IMR-90 (cell line): ENCODE measurements around the gene UNC119. TPM values are rescaled to one million over a fixed set of nuclear protein-coding genes. Genes with fewer than 3 reads are reported as not detected.

Source experiments
- ATAC-seq: fragments of 200-7000 bp; cut with Tn5 transposase; 2 replicates; pipeline ENCODE4 v1.9.1; 2020; ENCODE audit warnings: low read depth, mild to moderate bottlenecking, moderate library complexity
- BruUV-seq: library from RNA; stranded (reverse); fragments of 400-500 nt; replicated peaks from 2 replicates; lab custom pipeline; 2021; lab: Mats Ljungman, UMichigan
- CTCF ChIA-PET: fragments of 300-600 bp; formaldehyde crosslinking; extraction: SDS; loops from one replicate; lab custom pipeline; 2021; ENCODE audit warnings: antibody characterized with exemption; lab: Yijun Ruan, JAX
- POLR2A ChIA-PET: fragments of 300-600 bp; sonication (Branson Sonifier 250); formaldehyde crosslinking; loops from one replicate; lab custom pipeline; 2022; ENCODE audit warnings: antibody characterized with exemption; ENCODE audit not compliant: unreplicated experiment; lab: Charles Lee
- DNase-seq: peaks from one replicate; pipeline ENCODE4 v3.0.0; 2013
- H2AFZ ChIP-seq: replicated peaks from 2 replicates; pipeline ENCODE3; 2013; ENCODE audit warnings: low read length, mild to moderate bottlenecking; ENCODE audit not compliant: poor library complexity
- H2AK5ac ChIP-seq: 2 replicates; pipeline ENCODE4 v1.6.1; 2013; ENCODE audit warnings: low read depth, low read length, inconsistent platforms
- H2AK9ac ChIP-seq: replicated peaks from 2 replicates; pipeline ENCODE3; 2013; ENCODE audit warnings: mild to moderate bottlenecking, low read depth, low read length, moderate library complexity; ENCODE audit not compliant: poor library complexity
- H2BK120ac ChIP-seq: 2 replicates; pipeline ENCODE4 v1.6.1; 2013; ENCODE audit warnings: low read depth, low read length, inconsistent platforms
- H2BK15ac ChIP-seq: 3 replicates; pipeline ENCODE4 v1.6.1; 2013; ENCODE audit warnings: low read depth, low read length, inconsistent platforms
- H2BK20ac ChIP-seq: 2 replicates; pipeline ENCODE4 v1.6.1; 2013; ENCODE audit warnings: low read depth, mild to moderate bottlenecking, inconsistent platforms, low read length, moderate library complexity
- H2BK5ac ChIP-seq: 2 replicates; pipeline ENCODE4 v1.6.1; 2013; ENCODE audit warnings: mild to moderate bottlenecking, low read depth, low read length, inconsistent platforms; ENCODE audit not compliant: poor library complexity, severe bottlenecking
- H3K14ac ChIP-seq: replicated peaks from 2 replicates; pipeline ENCODE4 v1.6.1; 2013; ENCODE audit warnings: low read depth, low read length, inconsistent platforms
- H3K18ac ChIP-seq: 2 replicates; pipeline ENCODE4 v1.6.1; 2013; ENCODE audit warnings: low read depth, low read length, control low read depth
- H3K23ac ChIP-seq: 2 replicates; pipeline ENCODE4 v1.6.1; 2013; ENCODE audit warnings: low read depth, low read length, inconsistent platforms
- H3K27ac ChIP-seq: 2 replicates; pipeline ENCODE4 v1.5.1; 2013; ENCODE audit warnings: mild to moderate bottlenecking, control low read depth, low read length; ENCODE audit not compliant: insufficient read depth
- H3K27me3 ChIP-seq: 2 replicates; pipeline ENCODE4 v1.6.1; 2013; ENCODE audit warnings: low read length; ENCODE audit not compliant: control insufficient read depth, insufficient read depth
- H3K36me3 ChIP-seq: 2 replicates; pipeline ENCODE4 v1.6.1; 2013; ENCODE audit warnings: low read length, mixed read lengths; ENCODE audit not compliant: control insufficient read depth, insufficient read depth
- H3K4ac ChIP-seq: 2 replicates; pipeline ENCODE4 v1.6.1; 2013; ENCODE audit warnings: low read depth, low read length, inconsistent platforms
- H3K4me1 ChIP-seq: 2 replicates; pipeline ENCODE4 v1.6.1; 2013; ENCODE audit warnings: low read length, mixed read lengths; ENCODE audit not compliant: control insufficient read depth, insufficient read depth
- H3K4me2 ChIP-seq: 2 replicates; pipeline ENCODE4 v1.6.1; 2013; ENCODE audit warnings: low read depth, mild to moderate bottlenecking, control low read depth, low read length, moderate library complexity
- H3K4me3 ChIP-seq: 2 replicates; pipeline ENCODE4 v1.5.1; 2013; ENCODE audit warnings: low read depth, mild to moderate bottlenecking, control low read depth, low read length, moderate library complexity; ENCODE audit not compliant: insufficient read depth
- H3K56ac ChIP-seq: 2 replicates; pipeline ENCODE4 v1.6.1; 2013; ENCODE audit warnings: low read length, inconsistent platforms; ENCODE audit not compliant: insufficient read depth; ENCODE audit errors: extremely low read depth
- H3K79me1 ChIP-seq, 2 experiments: 2 replicates each; pipeline ENCODE4 v1.6.1; 2013; ENCODE audit warnings: low read length in 2 of 2, inconsistent platforms in 1 of 2, low read depth in 1 of 2
- H3K9ac ChIP-seq: 2 replicates; pipeline ENCODE4 v1.6.1; 2013; ENCODE audit warnings: low read depth, low read length, control low read depth
- H3K9me1 ChIP-seq: 2 replicates; pipeline ENCODE4 v1.6.1; 2013; ENCODE audit warnings: low read length, inconsistent platforms; ENCODE audit not compliant: insufficient read depth
- H3K9me3 ChIP-seq: 2 replicates; pipeline ENCODE4 v1.6.1; 2013; ENCODE audit warnings: low read length; ENCODE audit not compliant: control insufficient read depth, insufficient read depth
- H4K20me1 ChIP-seq: 2 replicates; pipeline ENCODE4 v1.6.1; 2013; ENCODE audit warnings: low read length, inconsistent platforms; ENCODE audit not compliant: insufficient read depth
- H4K5ac ChIP-seq: 2 replicates; pipeline ENCODE4 v1.6.1; 2013; ENCODE audit warnings: mild to moderate bottlenecking, low read depth, low read length, control low read depth
- H4K8ac ChIP-seq, 2 experiments: 2 replicates each; pipeline ENCODE4 v1.6.1; 2013; ENCODE audit warnings: low read depth in 2 of 2, low read length in 2 of 2, control low read depth in 1 of 2, inconsistent platforms in 1 of 2
- H4K91ac ChIP-seq: 2 replicates; pipeline ENCODE4 v1.6.1; 2013; ENCODE audit warnings: low read depth, low read length, inconsistent platforms; ENCODE audit not compliant: insufficient read depth
- BHLHE40 ChIP-seq: fragments of 150-350 bp; IDR thresholded peaks from 2 replicates; pipeline ENCODE4 v1.6.1; 2016; ENCODE audit warnings: mild to moderate bottlenecking, low read depth, low read length
- CEBPB ChIP-seq: IDR thresholded peaks from 2 replicates; pipeline ENCODE4 v1.6.1; 2012; ENCODE audit warnings: low read depth, low read length, improper control_type of control experiment
- CHD1 ChIP-seq: IDR thresholded peaks from 2 replicates; pipeline ENCODE4 v1.6.1; 2012; ENCODE audit warnings: low read depth, low read length, improper control_type of control experiment
- ELK1 ChIP-seq: fragments of 150-350 bp; IDR thresholded peaks from 2 replicates; pipeline ENCODE4 v1.6.1; 2016; ENCODE audit warnings: low read depth, mild to moderate bottlenecking, low read length, moderate library complexity, borderline replicate concordance
- FOS ChIP-seq: fragments of 150-350 bp; IDR thresholded peaks from 2 replicates; pipeline ENCODE4 v1.6.1; 2016; ENCODE audit warnings: low read depth, low read length
- MAFK ChIP-seq: IDR thresholded peaks from 2 replicates; pipeline ENCODE4 v1.6.1; 2012; ENCODE audit warnings: low read depth, low read length, improper control_type of control experiment
- MAZ ChIP-seq: IDR thresholded peaks from 2 replicates; pipeline ENCODE4 v1.6.1; 2012; ENCODE audit warnings: low read depth, mild to moderate bottlenecking, low read length, improper control_type of control experiment, moderate library complexity, borderline replicate concordance
- MXI1 ChIP-seq: IDR thresholded peaks from 2 replicates; pipeline ENCODE4 v1.6.1; 2012; ENCODE audit warnings: low read depth, mild to moderate bottlenecking, low read length, moderate library complexity, borderline replicate concordance
- NFE2L2 ChIP-seq: fragments of 150-350 bp; IDR thresholded peaks from 2 replicates; pipeline ENCODE4 v1.6.1; 2016; ENCODE audit warnings: low read depth, mild to moderate bottlenecking, low read length
- POLR2A ChIP-seq: IDR thresholded peaks from 2 replicates; pipeline ENCODE4 v1.6.1; 2012; ENCODE audit warnings: mild to moderate bottlenecking, low read depth, low read length
- RAD21 ChIP-seq: IDR thresholded peaks from 2 replicates; pipeline ENCODE4 v1.6.1; 2012; ENCODE audit warnings: low read length, improper control_type of control experiment
- RCOR1 ChIP-seq: IDR thresholded peaks from 2 replicates; pipeline ENCODE4 v1.6.1; 2012; ENCODE audit warnings: mild to moderate bottlenecking, low read length, improper control_type of control experiment; ENCODE audit not compliant: insufficient replicate concordance
- RFX5 ChIP-seq: IDR thresholded peaks from 2 replicates; pipeline ENCODE4 v1.8.0; 2012; ENCODE audit warnings: low read depth, mild to moderate bottlenecking, low read length, moderate library complexity
- SMC3 ChIP-seq: fragments of 150-350 bp; IDR thresholded peaks from 2 replicates; pipeline ENCODE4 v1.6.1; 2016; ENCODE audit warnings: low read depth, mild to moderate bottlenecking, antibody characterized with exemption, low read length, moderate library complexity
- USF2 ChIP-seq: fragments of 150-350 bp; IDR thresholded peaks from 2 replicates; pipeline ENCODE4 v1.6.1; 2017; ENCODE audit warnings: mild to moderate bottlenecking, antibody characterized with exemption, low read length, low read depth
- WGBS, 2 experiments: methylation state at CpG; one replicate each; pipeline versions ENCODE4 v1.1.5 to v1.1.7; 2013; ENCODE audit warnings: missing lambda C conversion rate in 2 of 2; ENCODE audit not compliant: insufficient read length in 1 of 2; ENCODE audit errors: extremely low coverage in 2 of 2; 5-methylcytosine and 5-hydroxymethylcytosine counted together
- dilution Hi-C: fragments of 300-500 bp; cut with HindIII; formaldehyde crosslinking; loops from one replicate; pipeline ENCODE4 v1.14.3; 2018; ENCODE audit warnings: low sequenced_read_pairs; ENCODE audit not compliant: unreplicated experiment
- in situ Hi-C: fragments of 300-500 bp; cut with MboI; formaldehyde crosslinking; loops from 3 replicates; pipeline ENCODE4 v1.14.3; 2019; ENCODE audit warnings: low sequenced_read_pairs, inconsistent platforms, mixed read lengths
- intact Hi-C: fragments of 100-400 bp; cut with micrococcal nuclease; formaldehyde crosslinking; loops from 2 replicates; pipeline ENCODE4 v1.10.0; 2022
- polyA plus RNA-seq, 3 experiments: library from polyadenylated mRNA; depleted of rRNA; stranded (reverse); fragments of >200 nt; gene quantifications; 2 replicates each; pipeline ENCODE4 v1.2.3, GENCODE V29; 2012; ENCODE audit warnings: low replicate concordance in 1 of 3
- total RNA-seq: library from RNA; depleted of rRNA; stranded (reverse); fragments of >200 nt; gene quantifications from 2 replicates; pipeline ENCODE4 v1.2.3, GENCODE V29; 2012

Gene UNC119
- total and polyA plus RNA-seq, 2 of the 4 experiments (the other 2 are of a cell fraction), result 22.4 to 57.4 TPM

- Histone ChIP-seq H2AK5ac (no peak overlapping the region), H3K4me2 (no peak overlapping the region), H2BK15ac (no peak overlapping the region), H2BK120ac (no peak overlapping the region), H3K23ac (no peak overlapping the region), H3K9me1 (peaks cover 3% of the 10 kb centered on the region; the same call in 1 of the 2 replicates), H2AFZ (no peak overlapping the region), H3K27ac (no peak overlapping the region), H3K27me3 (no peaks in the 10 kb centered on the region), H3K4me1 (no peaks in the 10 kb centered on the region), H3K9me3 (no peaks in the 10 kb centered on the region), H4K20me1 (no peaks in the 10 kb centered on the region), H4K8ac (no peak overlapping the region), H4K5ac (no peak overlapping the region), H2BK20ac (no peak overlapping the region), H3K36me3 (peaks cover 30% of the 10 kb centered on the region), H2BK5ac (no peak overlapping the region), H3K4me3 (no peak overlapping the region), H3K56ac (no peak overlapping the region), H4K91ac (no peak overlapping the region), H3K9ac (no peak overlapping the region), H3K79me1 (peaks cover 14 to 26% of the 10 kb centered on the region in 2 experiments), H3K14ac (no peak overlapping the region), H3K4ac (no peak overlapping the region), H3K18ac (no peak overlapping the region), H2AK9ac (no peak overlapping the region)
- WGBS, 2 experiments, result 100% methylated on average over 1 of the region's 3 CpGs; no CpG with 5 or more reads in 1 of the 2 experiments
- ChIA-PET CTCF (no interaction called here), POLR2A (no interaction called here)
- in situ Hi-C loops, result no loop called here
- DNase-seq (no peak), ATAC-seq (no peak)
- TF ChIP-seq POLR2A (no peak), MXI1 (no peak), CHD1 (no peak), BHLHE40 (no peak), RFX5 (no peak), MAZ (no peak), CEBPB (no peak), RAD21 (no peak), USF2 (no peak), NFE2L2 (no peak), RCOR1 (no peak), MAFK (no peak), FOS (no peak), SMC3 (no peak), ELK1 (no peak)
- dilution Hi-C loops, result no loop called here
- BruUV-seq, result no TSS peak
- intact Hi-C loops, result no loop called here
Measured at GRCh38 chr17:28585851-28586250, 33.4 kb upstream of the UNC119 start.
